HCT116 (cell line): ENCODE data around the gene ZNF264. TPM values are rescaled to one million over a fixed set of nuclear protein-coding genes. Genes with fewer than 3 reads are reported as not detected.

Experiments
- ATAC-seq: fragments of 200-7000 bp; cut with Tn5 transposase; 2 replicates; pipeline ENCODE4 v1.9.1; 2020; ENCODE audit warnings: mild to moderate bottlenecking, moderate library complexity
- BruUV-seq: library from RNA; stranded (reverse); fragments of 400-500 nt; replicated peaks from 2 replicates; lab custom pipeline; 2021; lab: Mats Ljungman, UMichigan
- CTCF ChIA-PET: fragments of 300-600 bp; sonication (Branson Sonifier 250); formaldehyde crosslinking; loops from one replicate; lab custom pipeline; 2021; ENCODE audit warnings: antibody characterized with exemption; lab: Charles Lee
- POLR2A ChIA-PET: fragments of 300-600, 350-600 bp; sonication (Branson Sonifier 250); formaldehyde crosslinking; loops from one replicate; lab custom pipeline; 2021; ENCODE audit warnings: antibody characterized with exemption; lab: Charles Lee
- RAD21 ChIA-PET, 2 experiments: fragments of 300-600 bp; sonication (Branson Sonifier 250); formaldehyde crosslinking; loops; one replicate each; lab custom pipeline; 2023; ENCODE audit warnings: low total read pairs in 2 of 2; ENCODE audit not compliant: uncharacterized antibody in 2 of 2, unreplicated experiment in 2 of 2, low non-redundant PET in 1 of 2; lab: Charles Lee
- DNase-seq: peaks from one replicate; pipeline ENCODE4 v3.0.0-alpha.2; 2010; ENCODE audit warnings: low read depth, low spot score
- H2AFZ ChIP-seq: fragments of 200-600 bp; shearing (Covaris generic), sonication (generic); 2 replicates; pipeline ENCODE4 v1.6.1; 2017; ENCODE audit warnings: low read depth, mixed run types, mixed read lengths, antibody characterized with exemption, low read length; ENCODE audit not compliant: poor library complexity, severe bottlenecking
- H3K27ac ChIP-seq: 2 replicates; pipeline ENCODE4 v1.5.1; 2012; ENCODE audit warnings: low read depth, low read length
- H3K27me3 ChIP-seq: fragments of 200-600 bp; sonication (generic); 2 replicates; pipeline ENCODE4 v1.6.1; 2016; ENCODE audit warnings: mixed run types, low read length, mixed read lengths; ENCODE audit not compliant: insufficient read depth
- H3K36me3 ChIP-seq, 2 experiments: fragments of 200-500 bp in 1 of 2; fragments of 200-600 bp in 1 of 2; sonication (Bioruptor generic) in 1 of 2; sonication (generic) in 1 of 2; 2 replicates each; pipeline versions ENCODE4 v1.5.1 to v1.6.1; 2014 to 2016; ENCODE audit warnings: low read length in 2 of 2, inconsistent platforms in 1 of 2, mixed read lengths in 1 of 2, mixed run types in 1 of 2; ENCODE audit not compliant: insufficient read depth in 2 of 2, control insufficient read depth in 1 of 2
- H3K4me1 ChIP-seq, 2 experiments: fragments of 200-600 bp in 1 of 2; sonication (generic) in 1 of 2; 2 replicates each; pipeline versions ENCODE4 v1.5.1 to v1.6.1; 2012 to 2017; ENCODE audit warnings: low read length in 2 of 2, inconsistent platforms in 1 of 2, mild to moderate bottlenecking in 1 of 2, mixed read lengths in 1 of 2, mixed run types in 1 of 2, moderate library complexity in 1 of 2; ENCODE audit not compliant: insufficient read depth in 2 of 2, control insufficient read depth in 1 of 2
- H3K4me2 ChIP-seq: fragments of 200-600 bp; sonication (generic); 2 replicates; pipeline ENCODE4 v1.6.1; 2017; ENCODE audit warnings: mixed run types, low read length, mixed read lengths
- H3K4me3 ChIP-seq, 2 experiments: fragments of 200-600 bp in 1 of 2; sonication (generic) in 1 of 2; replicated peaks in 1 of 2; 2 replicates each; pipeline ENCODE4 v1.5.1; 2011 to 2016; ENCODE audit warnings: low read length in 2 of 2, control low read depth in 1 of 2, low read depth in 1 of 2, mild to moderate bottlenecking in 1 of 2, mixed read lengths in 1 of 2, mixed run types in 1 of 2
- H3K79me2 ChIP-seq: fragments of 200-600 bp; sonication (generic); 2 replicates; pipeline ENCODE4 v1.6.1; 2017; ENCODE audit warnings: mild to moderate bottlenecking, mixed run types, low read length, moderate library complexity, mixed read lengths; ENCODE audit not compliant: insufficient read depth
- H3K9ac ChIP-seq: fragments of 200-600 bp; sonication (generic); 2 replicates; pipeline ENCODE4 v1.6.1; 2016; ENCODE audit warnings: low read length, mixed read lengths
- H3K9me2 ChIP-seq: fragments of 200-600 bp; sonication (generic), shearing (Covaris generic); 2 replicates; pipeline ENCODE4 v1.6.1; 2017; ENCODE audit warnings: mixed run types, mild to moderate bottlenecking, moderate library complexity; ENCODE audit not compliant: insufficient read depth
- H3K9me3 ChIP-seq, 2 experiments: fragments of 200-500 bp in 1 of 2; fragments of 200-600 bp in 1 of 2; sonication (Bioruptor generic) in 1 of 2; sonication (generic) in 1 of 2; 2 replicates each; pipeline ENCODE4 v1.6.1; 2014 to 2017; ENCODE audit warnings: low read length in 2 of 2, mixed read lengths in 2 of 2, inconsistent platforms in 1 of 2, low read depth in 1 of 2, mild to moderate bottlenecking in 1 of 2, mixed run types in 1 of 2, moderate library complexity in 1 of 2; ENCODE audit not compliant: control insufficient read depth in 1 of 2, insufficient read depth in 1 of 2
- H4K20me1 ChIP-seq: fragments of 200-600 bp; sonication (generic), shearing (Covaris generic); 2 replicates; pipeline ENCODE4 v1.6.1; 2017; ENCODE audit warnings: mixed run types, mild to moderate bottlenecking, moderate library complexity; ENCODE audit not compliant: insufficient read depth
- ATF3 ChIP-seq: IDR thresholded peaks from 2 replicates; pipeline ENCODE4 v1.6.1; 2012
- CTCF ChIP-seq, 3 experiments: fragments of 200-600 bp in 1 of 3; sonication (generic) in 1 of 3; IDR thresholded peaks in 2 of 3; conservative IDR thresholded peaks in 1 of 3; 2 replicates each; pipeline ENCODE4 v1.5.1; 2012 to 2017; ENCODE audit warnings: low read depth in 2 of 3, low read length in 2 of 3, antibody characterized with exemption in 1 of 3, borderline replicate concordance in 1 of 3, control low read depth in 1 of 3, mild to moderate bottlenecking in 1 of 3, mixed read lengths in 1 of 3, mixed run types in 1 of 3, moderate library complexity in 1 of 3; ENCODE audit not compliant: insufficient read depth in 1 of 3
- EGR1 ChIP-seq: IDR thresholded peaks from 2 replicates; pipeline ENCODE4 v1.6.1; 2012; ENCODE audit warnings: low read depth
- ELF1 ChIP-seq: IDR thresholded peaks from 2 replicates; pipeline ENCODE4 v1.6.1; 2012; ENCODE audit warnings: low read depth, borderline replicate concordance
- EZH2 ChIP-seq: fragments of 200-600 bp; sonication (generic); IDR thresholded peaks from 2 replicates; pipeline ENCODE4 v1.6.1; 2017; ENCODE audit warnings: antibody characterized with exemption, mixed run types
- FOSL1 ChIP-seq: IDR thresholded peaks from 2 replicates; pipeline ENCODE4 v1.6.1; 2012; ENCODE audit warnings: low read depth
- JUND ChIP-seq: IDR thresholded peaks from 2 replicates; pipeline ENCODE4 v1.6.1; 2012
- MAX ChIP-seq: IDR thresholded peaks from 2 replicates; pipeline ENCODE4 v1.6.1; 2012
- POLR2A ChIP-seq: IDR thresholded peaks from 2 replicates; pipeline ENCODE4 v1.7.0; 2011; ENCODE audit warnings: borderline replicate concordance; ENCODE audit not compliant: insufficient read depth, insufficient read length; ENCODE audit errors: extremely low read depth
- POLR2AphosphoS5 ChIP-seq: IDR thresholded peaks from 2 replicates; pipeline ENCODE4 v1.6.1; 2011; ENCODE audit warnings: mild to moderate bottlenecking, low read depth, low read length, moderate library complexity
- RAD21 ChIP-seq: IDR thresholded peaks from 2 replicates; pipeline ENCODE4 v1.6.1; 2012; ENCODE audit warnings: low read depth, mild to moderate bottlenecking
- REST ChIP-seq: IDR thresholded peaks from 2 replicates; pipeline ENCODE4 v1.6.1; 2012; ENCODE audit warnings: low read depth
- SP1 ChIP-seq: IDR thresholded peaks from 2 replicates; pipeline ENCODE4 v1.6.1; 2012; ENCODE audit warnings: low read depth
- YY1 ChIP-seq: IDR thresholded peaks from 2 replicates; pipeline ENCODE4 v1.6.1; 2011; ENCODE audit warnings: low read length, low read depth, moderate library complexity, mild to moderate bottlenecking; ENCODE audit not compliant: insufficient replicate concordance; ENCODE audit errors: extremely low read depth
- ZBTB33 ChIP-seq: IDR thresholded peaks from 2 replicates; pipeline ENCODE4 v1.6.1; 2011; ENCODE audit warnings: mild to moderate bottlenecking, low read length, moderate library complexity; ENCODE audit not compliant: insufficient replicate concordance; ENCODE audit errors: extremely low read depth
- ZFX ChIP-seq: fragments of 450-650 bp; IDR thresholded peaks from 2 replicates; pipeline ENCODE4 v1.6.1; 2017
- ZNF274 ChIP-seq: fragments of 200-500 bp; sonication (Bioruptor generic); IDR thresholded peaks from 2 replicates; pipeline ENCODE4 v1.6.1; 2014; ENCODE audit warnings: mild to moderate bottlenecking, low read depth, low read length, inconsistent platforms
- intact Hi-C: fragments of 100-400 bp; cut with micrococcal nuclease; formaldehyde crosslinking; loops from 2 replicates; pipeline ENCODE4 v1.10.0; 2022
- total RNA-seq: library from RNA; stranded (reverse); gene quantifications from one replicate; pipeline ENCODE4 v1.2.1, GENCODE V29; 2021; ENCODE audit not compliant: unreplicated experiment

The ZNF264 gene
- total RNA-seq, 1 experiment from 2014 or later: 30.3 TPM

GRCh38 chr19:57165846-57166245 is 25.5 kb upstream of the ZNF264 start:
- BruUV-seq: no TSS peak

More at GRCh38 chr19:57165846-57166245, 25.5 kb upstream of the ZNF264 start:
- H3K9me3 ChIP-seq: peaks cover 0 to 3% of the 10 kb centered on the region in 2 experiments; a peak in 1 of 4 replicates
- ChIA-PET CTCF (no interaction called here), RAD21 (no interaction called here), POLR2A (no interaction called here)
- H3K4me2 ChIP-seq: no peak overlapping the region
- no peak overlapping the region for H3K4me3 ChIP-seq
- no peak for DNase-seq
- H3K27me3 ChIP-seq: no peaks in the 10 kb centered on the region
- TF ChIP-seq POLR2A (no peak), JUND (no peak), ZNF274 (no peak), ATF3 (no peak), EZH2 (no peak), RAD21 (no peak), ZFX (no peak), SP1 (no peak), REST (no peak), MAX (no peak), CTCF (IDR thresholded peaks at IDR 0.05 in 2 of 3, conservative IDR thresholded peaks at IDR 0.05 in 1 of 3; ENCODE audit: borderline replicate concordance in 1 of 3, insufficient read depth in 1 of 3, low read depth in 2 of 3, low read length in 2 of 3) (no peak), ELF1 (no peak), POLR2AphosphoS5 (no peak), FOSL1 (no peak), EGR1 (no peak), YY1 (no peak), ZBTB33 (no peak)
- TF ChIP-seq, all 23 proteins: peak for 0
- no peaks in the 10 kb centered on the region for H3K4me1 ChIP-seq
- H3K27ac ChIP-seq: no peak overlapping the region
- H4K20me1 ChIP-seq: no peaks in the 10 kb centered on the region
- no peaks in the 10 kb centered on the region for H3K79me2 ChIP-seq
- no peaks in the 10 kb centered on the region for H3K9me2 ChIP-seq
- no peak overlapping the region for H3K9ac ChIP-seq
- intact Hi-C loops: no loop called here
- no peak for ATAC-seq
- no peaks in the 10 kb centered on the region for H3K36me3 ChIP-seq
- H2AFZ ChIP-seq: no peak overlapping the region
